Measurements from ENCODE around the gene MCF2L. TPM values are rescaled to one million over a fixed set of nuclear protein-coding genes. Genes with fewer than 3 reads are reported as not detected.

The MCF2L gene
- polyA plus RNA-seq, 1 donor from 2014 or later: 88.0 TPM

GRCh38 chr13:113092776-113093579 lies 124.0 kb downstream of the MCF2L start:
- H3K9ac ChIP-seq (ENCODE audit: low read length): no peak overlapping the region
- no peak overlapping the region for H3K4me2 ChIP-seq (ENCODE audit: low read length)
- H3K27me3 ChIP-seq (ENCODE audit: insufficient read depth, low read depth, low read length): no peaks in the 10 kb centered on the region
- H3K9me2 ChIP-seq (ENCODE audit: insufficient read depth, low read length): no peaks in the 10 kb centered on the region
- no peaks in the 10 kb centered on the region for H3F3A ChIP-seq (ENCODE audit: insufficient read depth, low read length, poor library complexity, severe bottlenecking)
- no peaks in the 10 kb centered on the region for H3K9me3 ChIP-seq (ENCODE audit: low read length)
- no peak overlapping the region for H3K27ac ChIP-seq (ENCODE audit: low read length)
- TF ChIP-seq CTCF (IDR thresholded peaks at IDR 0.05; ENCODE audit: poor library complexity, severe bottlenecking) (no peak), RAD21 (conservative IDR thresholded peaks at IDR 0.05) (no peak)
- no peak overlapping the region for H3K4me3 ChIP-seq (ENCODE audit: low read length)
- H4K20me1 ChIP-seq (ENCODE audit: insufficient read depth): no peaks in the 10 kb centered on the region
- H2AFZ ChIP-seq (ENCODE audit: low read depth, low read length): no peak overlapping the region
- H3K79me2 ChIP-seq (replicated peaks; ENCODE audit: insufficient read depth, low read length): no peaks in the 10 kb centered on the region
- no peaks in the 10 kb centered on the region for H3K36me3 ChIP-seq (ENCODE audit: insufficient read depth, low read length)

- Histone ChIP-seq H3K36me3 (ENCODE audit: insufficient read depth, low read length) (peaks cover 5% of the 10 kb centered on the region), H3K4me3 (ENCODE audit: low read length) (no peak overlapping the region), H2AFZ (ENCODE audit: low read depth, low read length) (no peak overlapping the region), H3K9ac (ENCODE audit: low read length) (no peak overlapping the region), H3K4me2 (ENCODE audit: low read length) (no peak overlapping the region), H3K27me3 (ENCODE audit: insufficient read depth, low read depth, low read length) (no peaks in the 10 kb centered on the region), H4K20me1 (ENCODE audit: insufficient read depth) (no peaks in the 10 kb centered on the region), H3K27ac (ENCODE audit: low read length) (no peak overlapping the region), H3K9me2 (ENCODE audit: insufficient read depth, low read length) (no peaks in the 10 kb centered on the region), H3K79me2 (replicated peaks; ENCODE audit: insufficient read depth, low read length) (no peaks in the 10 kb centered on the region), H3F3A (ENCODE audit: insufficient read depth, low read length, poor library complexity, severe bottlenecking) (peaks cover 3% of the 10 kb centered on the region), H3K9me3 (ENCODE audit: low read length) (no peaks in the 10 kb centered on the region)
- TF ChIP-seq TAF1 (IDR thresholded peaks at IDR 0.05; ENCODE audit: low read depth) (no peak), REST (IDR thresholded peaks at IDR 0.05; ENCODE audit: borderline replicate concordance) (no peak), CTCF (IDR thresholded peaks at IDR 0.05; ENCODE audit: poor library complexity, severe bottlenecking) (no peak), POLR2AphosphoS5 (IDR thresholded peaks at IDR 0.05) (no peak), EP300 (conservative IDR thresholded peaks at IDR 0.05; ENCODE audit: poor library complexity, severe bottlenecking) (no peak), MXI1 (conservative IDR thresholded peaks at IDR 0.05; ENCODE audit: poor library complexity, severe bottlenecking) (no peak), EZH2 (IDR thresholded peaks at IDR 0.05; ENCODE audit: borderline replicate concordance, insufficient read depth, low read length, poor library complexity, severe bottlenecking) (no peak), RAD21 (conservative IDR thresholded peaks at IDR 0.05) (no peak), SMC3 (conservative IDR thresholded peaks at IDR 0.05; ENCODE audit: poor library complexity) (no peak)
Observed at GRCh38 chr13:113093580-113094409, 124.8 kb downstream of the MCF2L start.

All from neural cell (in vitro differentiated cells).